ENCODE measurements around the gene RNF43. TPM values are rescaled to one million over a fixed set of nuclear protein-coding genes. Genes with fewer than 3 reads are reported as not detected.

RNF43 gene
- total RNA-seq, 6 donors from 2014 or later = 8.5 to 22.0 (median 13.0) TPM

- TF ChIP-seq POLR2AphosphoS5 (IDR thresholded peaks at IDR 0.05) (no peak), EP300 (IDR thresholded peaks at IDR 0.05) (no peak), POLR2A (IDR thresholded peaks at IDR 0.05) (no peak), CTCF (IDR thresholded peaks at IDR 0.05) (no peak)
- H3K27ac ChIP-seq = no peak overlapping the region
- H3K4me3 ChIP-seq = no peak overlapping the region
- ATAC-seq (ENCODE audit: low FRiP score in 2 of 2) = no peak
- no peaks in the 10 kb centered on the region for H3K27me3 ChIP-seq
- peaks cover 0 to 8% (median 4%) of the 10 kb centered on the region in 4 donors for H3K4me1 ChIP-seq
- no peak for DNase-seq
- no peaks in the 10 kb centered on the region for H3K9me3 ChIP-seq
- 53 to 55% methylated on average over 2 of the region's 2 CpGs for WGBS, 2 donors
- H3K36me3 ChIP-seq = no peaks in the 10 kb centered on the region
These were observed 3.5 kb upstream of the RNF43 start for GRCh38 chr17:58420827-58421226.

GRCh38 chr17:58416937-58417299, 416 bp downstream of the RNF43 start:
- Histone ChIP-seq H3K27me3 (no peaks in the 10 kb centered on the region), H3K27ac (peak overlapping the region; percentile 57 to 67 (median 66)), H3K9me3 (no peaks in the 10 kb centered on the region), H3K4me1 (peaks cover 0 to 8% (median 4%) of the 10 kb centered on the region in 4 donors), H3K4me3 (peak overlapping the region; percentile 30 to 45 (median 37)), H3K36me3 (no peaks in the 10 kb centered on the region)
- TF ChIP-seq POLR2AphosphoS5 (IDR thresholded peaks at IDR 0.05) (no peak), POLR2A (IDR thresholded peaks at IDR 0.05) (no peak), EP300 (IDR thresholded peaks at IDR 0.05) (no peak), CTCF (IDR thresholded peaks at IDR 0.05) (no peak)
- ATAC-seq (ENCODE audit: low FRiP score in 2 of 2) (no peak), DNase-seq (no peak)
- 36 to 41% methylated on average over 6 of the region's 6 CpGs for WGBS, 2 donors

DNA sequence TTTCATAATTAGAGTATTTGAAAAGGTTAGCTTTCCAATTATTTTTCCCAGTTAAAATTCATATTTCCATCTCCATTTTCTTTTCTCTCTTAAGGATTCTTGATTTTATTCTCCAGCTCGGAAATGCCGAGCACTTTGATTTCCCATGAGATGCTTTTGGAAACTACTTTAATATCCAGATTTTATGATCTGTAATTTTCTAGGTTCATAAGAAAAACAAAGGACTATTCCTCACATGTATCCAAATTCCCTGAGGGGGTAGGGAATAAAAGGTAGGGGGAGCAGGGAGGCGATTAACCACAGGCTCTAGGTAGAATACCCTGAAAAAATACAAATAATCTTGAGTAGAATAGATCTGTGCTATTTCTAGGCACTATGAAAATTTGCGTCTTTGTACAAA, 938 bp downstream of the RNF43 start:
- H3K4me1 ChIP-seq = peaks cover 0 to 8% (median 4%) of the 10 kb centered on the region in 4 donors
- H3K9me3 ChIP-seq = no peaks in the 10 kb centered on the region
- TF ChIP-seq EP300 (IDR thresholded peaks at IDR 0.05) (no peak), POLR2AphosphoS5 (IDR thresholded peaks at IDR 0.05) (no peak), POLR2A (IDR thresholded peaks at IDR 0.05) (no peak), CTCF (IDR thresholded peaks at IDR 0.05) (no peak)
- 66 to 67% methylated on average over 4 of the region's 4 CpGs for WGBS, 2 donors
- H3K27ac ChIP-seq = peak overlapping the region; percentile 57 to 67 (median 66)
- no peaks in the 10 kb centered on the region for H3K36me3 ChIP-seq
- peak overlapping the region in 3 of 4 donors; percentile 33 to 45 (median 41) for H3K4me3 ChIP-seq
- ATAC-seq (ENCODE audit: low FRiP score in 2 of 2) (no peak), DNase-seq (no peak)
- no peaks in the 10 kb centered on the region for H3K27me3 ChIP-seq

DNA sequence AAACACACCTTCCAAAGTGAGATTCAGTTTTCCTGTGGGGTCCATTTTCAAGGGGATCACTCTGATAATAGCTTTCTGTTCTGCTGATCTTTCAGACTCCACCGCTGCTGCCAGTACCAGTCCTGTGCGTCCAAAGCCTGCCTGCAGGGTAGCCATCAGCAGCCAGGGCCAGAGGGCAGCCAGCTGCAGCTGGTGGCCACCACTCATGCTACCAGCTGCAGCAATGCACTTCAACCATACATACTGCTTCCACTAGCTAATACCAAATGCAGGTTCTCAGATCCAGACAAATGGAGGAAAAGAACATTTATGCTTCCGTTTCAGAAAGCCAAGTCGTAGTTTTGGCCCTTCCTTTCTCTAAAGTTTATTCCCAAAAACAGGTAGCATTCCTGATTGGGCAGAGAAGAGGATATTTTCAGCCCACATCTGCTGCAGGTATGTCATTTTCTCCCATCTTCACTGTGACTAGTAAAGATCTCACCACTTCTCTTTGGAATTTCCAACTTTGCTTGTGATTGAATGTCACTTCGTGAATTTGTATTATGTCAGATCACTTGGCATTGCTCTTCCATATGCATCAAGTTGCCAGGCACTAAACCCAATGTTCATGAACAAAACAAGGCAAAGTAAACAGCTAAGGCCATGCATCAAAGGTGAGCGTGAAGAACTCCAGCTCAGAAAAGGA, 1.8 kb downstream of the RNF43 start:
- DNase-seq (peak; percentile 58 to 72), ATAC-seq (ENCODE audit: low FRiP score in 2 of 2) (peak in 1 of 2 donors; percentile 47)
- TF ChIP-seq POLR2A (IDR thresholded peaks at IDR 0.05) (no peak), CTCF (IDR thresholded peaks at IDR 0.05) (peak in 1 of 6 experiments; percentile 27)
- 61 to 69% methylated on average over 5 to 6 of the region's 6 CpGs for WGBS, 2 donors
- Histone ChIP-seq H3K27ac (peak overlapping the region; percentile 3 to 40 (median 26)), H3K9me3 (no peaks in the 10 kb centered on the region), H3K36me3 (no peaks in the 10 kb centered on the region), H3K4me1 (peaks cover 0 to 8% (median 4%) of the 10 kb centered on the region in 4 donors), H3K4me3 (peak overlapping the region in 3 of 4 donors; percentile 33 to 45 (median 41)), H3K27me3 (no peaks in the 10 kb centered on the region)

DNA sequence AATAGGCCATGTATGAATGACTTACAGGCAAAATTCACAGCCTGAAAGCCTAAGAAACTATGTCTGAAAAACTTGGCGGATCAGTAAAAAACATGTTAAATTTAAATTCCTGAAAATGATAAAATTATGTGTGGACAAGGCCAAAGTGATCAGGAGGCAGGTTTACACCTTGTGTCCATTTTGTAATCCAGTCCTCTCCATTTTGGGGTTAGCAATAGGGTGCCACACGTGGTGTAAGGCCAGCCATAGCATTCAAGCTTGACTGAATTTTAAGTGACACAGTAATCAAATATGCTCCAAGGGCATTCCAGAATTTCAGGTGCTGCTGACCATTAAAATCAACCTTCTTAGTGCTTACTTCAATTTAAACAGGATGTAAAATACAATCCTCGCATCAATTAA, 2.7 kb downstream of the RNF43 start:
- no peaks in the 10 kb centered on the region for H3K36me3 ChIP-seq
- no peaks in the 10 kb centered on the region for H3K27me3 ChIP-seq
- H3K9me3 ChIP-seq = no peaks in the 10 kb centered on the region
- 55 to 65% methylated on average over 3 of the region's 3 CpGs for WGBS, 2 donors
- ATAC-seq (ENCODE audit: low FRiP score in 2 of 2) = no peak
- peak in 1 of 2 donors; percentile 24 for DNase-seq
- peaks cover 0 to 8% (median 4%) of the 10 kb centered on the region in 4 donors for H3K4me1 ChIP-seq
- no peak for TF ChIP-seq CTCF (IDR thresholded peaks at IDR 0.05)
- no peak for TF ChIP-seq POLR2A (IDR thresholded peaks at IDR 0.05)
- no peak for TF ChIP-seq POLR2AphosphoS5 (IDR thresholded peaks at IDR 0.05)
- TF ChIP-seq EP300 (IDR thresholded peaks at IDR 0.05) = no peak
- H3K4me3 ChIP-seq = peak overlapping the region in 3 of 4 donors; percentile 33 to 45 (median 41)
- peak overlapping the region in 1 of 4 donors; percentile 35 for H3K27ac ChIP-seq

All from upper lobe of left lung (tissue), 6 donors.